ENCODE measurements around the gene TNFRSF13B. TPM values are rescaled to one million over a fixed set of nuclear protein-coding genes. Genes with fewer than 3 reads are reported as not detected.

The TNFRSF13B gene
- total RNA-seq, 1 experiment from 2014 or later, result not detected

DNA sequence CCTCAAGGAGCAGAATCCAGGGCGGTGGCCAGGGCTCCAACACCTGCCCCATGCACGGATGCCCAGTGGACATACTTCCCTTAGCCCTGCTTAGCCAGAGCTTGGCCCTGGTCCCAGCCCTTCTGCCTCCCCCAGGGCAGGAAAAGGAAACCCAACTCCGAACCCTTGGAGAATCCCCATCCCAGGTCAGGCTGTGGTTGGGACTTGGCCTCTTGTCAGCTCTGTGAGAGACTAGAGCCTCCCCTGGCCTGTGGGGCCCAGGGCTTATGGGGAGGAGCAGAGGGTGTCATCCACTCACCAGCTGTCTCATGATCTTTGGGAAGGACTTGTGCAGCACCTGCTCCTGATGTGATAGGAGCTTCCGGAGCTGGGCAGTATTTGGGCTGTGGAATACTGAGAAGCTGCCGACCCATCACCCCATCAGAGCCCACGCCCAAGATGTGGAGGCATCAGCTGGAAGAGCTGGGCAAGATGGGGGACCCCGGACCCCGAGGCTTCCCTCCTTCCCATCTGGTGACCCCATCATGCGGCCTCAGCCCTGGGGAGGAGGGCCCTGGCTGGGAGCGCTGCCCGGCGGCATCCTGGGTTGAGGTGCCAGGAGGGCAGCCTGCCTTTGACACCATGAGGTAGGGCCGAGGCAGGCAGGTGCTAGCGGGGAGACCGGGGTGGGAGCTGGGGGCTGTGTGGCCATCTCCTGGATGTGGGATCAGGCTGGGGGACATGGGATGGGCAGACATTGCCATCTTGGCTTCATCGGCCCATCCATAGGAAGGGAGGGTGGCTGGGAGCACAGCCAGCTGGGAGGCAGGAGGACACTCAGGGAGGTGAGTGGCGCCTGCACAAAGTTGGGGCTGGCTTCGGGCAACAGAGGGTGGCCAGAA, 45.1 kb downstream of the TNFRSF13B start:
- no peak overlapping the region for H3K4me3 ChIP-seq (ENCODE audit: low read length)
- H3K4me1 ChIP-seq (ENCODE audit: low read length), result no peaks in the 10 kb centered on the region
- no peaks in the 10 kb centered on the region for H3K9me3 ChIP-seq (ENCODE audit: low read length)
- H3K79me2 ChIP-seq (ENCODE audit: low read length), result no peaks in the 10 kb centered on the region
- H2AFZ ChIP-seq (ENCODE audit: low read length), result no peak overlapping the region
- H3K4me2 ChIP-seq (ENCODE audit: low read depth, low read length, poor library complexity, severe bottlenecking), result no peak overlapping the region
- H3K9me2 ChIP-seq (replicated peaks; ENCODE audit: insufficient read depth, low read length), result no peaks in the 10 kb centered on the region
- H3K27me3 ChIP-seq (ENCODE audit: low read length), result no peaks in the 10 kb centered on the region
- no peak overlapping the region for H3K27ac ChIP-seq (ENCODE audit: low read length)
- DNase-seq, result no peak
- H3K36me3 ChIP-seq (ENCODE audit: insufficient read depth, low read length), result no peaks in the 10 kb centered on the region
- no peak overlapping the region for H3K9ac ChIP-seq (ENCODE audit: low read length)
- peaks cover 2% of the 10 kb centered on the region; the same call in 1 of the 2 replicates for H4K20me1 ChIP-seq (ENCODE audit: insufficient read depth, low read depth, low read length)

DNA sequence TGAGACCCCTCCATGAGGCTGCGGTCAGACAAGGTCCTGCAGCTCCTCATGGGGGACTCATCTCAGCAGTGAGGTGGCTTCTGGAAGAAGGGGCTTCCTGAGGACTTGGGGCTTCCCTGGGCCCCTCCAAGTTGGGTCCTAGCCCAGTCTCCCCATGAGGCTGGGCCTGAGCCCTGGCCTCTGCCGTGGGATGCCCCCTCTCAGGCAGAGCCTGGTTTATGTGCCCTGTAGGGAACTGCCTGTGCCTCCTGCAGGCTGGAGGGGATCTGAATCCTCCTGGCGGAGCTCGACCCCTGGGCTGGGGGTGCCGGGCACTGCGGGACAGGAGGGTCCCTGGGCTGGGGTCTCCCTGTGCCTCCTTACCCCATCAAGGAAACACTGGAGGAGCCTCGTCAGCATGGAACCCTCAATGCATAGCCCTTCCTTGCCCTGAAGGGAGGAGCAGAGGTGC, 45.8 kb downstream of the TNFRSF13B start:
- no peaks in the 10 kb centered on the region for H3K4me1 ChIP-seq (ENCODE audit: low read length)
- no peak overlapping the region for H3K27ac ChIP-seq (ENCODE audit: low read length)
- H3K4me2 ChIP-seq (ENCODE audit: low read depth, low read length, poor library complexity, severe bottlenecking), result no peak overlapping the region
- no peaks in the 10 kb centered on the region for H3K27me3 ChIP-seq (ENCODE audit: low read length)
- no peaks in the 10 kb centered on the region for H3K36me3 ChIP-seq (ENCODE audit: insufficient read depth, low read length)
- H3K9ac ChIP-seq (ENCODE audit: low read length), result no peak overlapping the region
- H3K9me3 ChIP-seq (ENCODE audit: low read length), result no peaks in the 10 kb centered on the region
- no peak overlapping the region for H2AFZ ChIP-seq (ENCODE audit: low read length)
- H3K79me2 ChIP-seq (ENCODE audit: low read length), result no peaks in the 10 kb centered on the region
- no peak overlapping the region for H3K4me3 ChIP-seq (ENCODE audit: low read length)
- DNase-seq, result no peak
- no peaks in the 10 kb centered on the region; the same call in 1 of the 2 replicates for H4K20me1 ChIP-seq (ENCODE audit: insufficient read depth, low read depth, low read length)
- H3K9me2 ChIP-seq (replicated peaks; ENCODE audit: insufficient read depth, low read length), result no peaks in the 10 kb centered on the region

DNA sequence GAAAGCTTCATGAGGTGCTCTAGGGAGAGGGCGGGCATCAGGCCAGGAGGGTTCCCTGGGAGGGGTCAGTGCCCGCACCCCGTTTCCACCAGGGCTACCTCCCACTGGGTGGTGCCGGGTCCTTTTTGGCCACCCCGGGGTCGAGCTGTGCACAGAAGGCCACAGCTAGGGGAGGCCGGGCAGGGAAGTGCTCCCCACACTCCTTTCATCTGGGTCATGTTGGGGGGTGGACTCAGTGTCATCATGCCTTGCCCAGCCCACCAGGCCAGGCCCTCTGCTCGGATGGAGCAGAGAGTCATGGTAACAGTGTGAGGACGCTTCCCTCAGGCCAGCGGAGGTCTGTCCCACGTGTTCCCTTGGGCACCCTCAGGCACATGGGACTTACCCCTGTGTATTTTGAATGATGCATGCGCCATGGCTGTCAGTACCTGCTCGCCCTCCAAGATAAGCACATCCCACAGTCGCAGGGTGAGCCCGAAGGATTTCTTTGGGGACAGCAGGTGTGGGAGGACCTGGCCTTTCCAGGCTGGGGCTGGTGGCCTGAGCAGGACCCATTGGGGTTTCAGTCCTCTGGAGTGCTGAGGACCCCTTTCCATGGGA, 46.4 kb downstream of the TNFRSF13B start:
- no peak overlapping the region for H3K4me2 ChIP-seq (ENCODE audit: low read depth, low read length, poor library complexity, severe bottlenecking)
- no peaks in the 10 kb centered on the region for H3K27me3 ChIP-seq (ENCODE audit: low read length)
- no peaks in the 10 kb centered on the region for H3K9me3 ChIP-seq (ENCODE audit: low read length)
- no peak overlapping the region for H3K4me3 ChIP-seq (ENCODE audit: low read length)
- H3K4me1 ChIP-seq (ENCODE audit: low read length), result no peaks in the 10 kb centered on the region
- no peaks in the 10 kb centered on the region for H3K36me3 ChIP-seq (ENCODE audit: insufficient read depth, low read length)
- no peak overlapping the region for H3K27ac ChIP-seq (ENCODE audit: low read length)
- DNase-seq, result no peak
- H3K9ac ChIP-seq (ENCODE audit: low read length), result no peak overlapping the region
- H3K9me2 ChIP-seq (replicated peaks; ENCODE audit: insufficient read depth, low read length), result no peaks in the 10 kb centered on the region
- no peaks in the 10 kb centered on the region; the same call in 1 of the 2 replicates for H4K20me1 ChIP-seq (ENCODE audit: insufficient read depth, low read depth, low read length)
- H2AFZ ChIP-seq (ENCODE audit: low read length), result no peak overlapping the region
- H3K79me2 ChIP-seq (ENCODE audit: low read length), result no peaks in the 10 kb centered on the region

DNA sequence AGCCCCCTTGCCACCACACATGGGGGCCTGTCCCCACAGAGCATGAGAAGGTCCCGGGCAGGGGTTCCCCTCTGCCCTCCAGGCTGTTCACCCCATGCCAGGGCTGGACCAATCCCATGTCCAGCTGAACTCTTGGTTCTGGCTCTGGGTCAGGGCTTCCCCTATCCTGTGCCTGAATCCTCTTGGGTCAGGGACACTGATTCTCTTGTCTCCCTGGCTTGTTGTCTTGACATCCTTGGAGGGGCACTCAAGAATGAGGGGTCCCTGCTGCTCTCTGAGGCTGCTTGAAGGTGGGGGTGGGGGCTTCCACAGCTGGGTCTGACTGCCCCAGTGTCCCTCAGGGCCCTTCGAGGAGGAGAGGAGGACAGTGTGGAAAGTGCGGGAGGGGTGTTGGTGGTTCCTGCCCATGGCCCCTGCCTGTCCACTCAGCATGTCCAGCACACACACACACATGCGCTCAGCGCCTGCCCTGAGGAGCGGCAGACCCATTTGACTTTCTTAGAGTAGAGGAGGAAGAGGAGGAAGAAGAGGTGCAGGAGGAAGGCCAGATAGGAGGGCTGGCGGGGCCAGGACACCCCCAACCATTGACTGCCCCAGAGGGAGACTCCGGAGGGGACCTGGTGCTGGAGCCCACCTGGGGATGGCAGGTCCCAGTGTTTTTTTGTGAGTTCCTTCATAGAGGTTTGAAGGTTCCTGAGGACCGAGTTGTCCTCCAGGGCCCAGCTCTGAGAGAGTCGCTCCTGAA, 47.0 kb downstream of the TNFRSF13B start:
- Histone ChIP-seq H2AFZ (ENCODE audit: low read length) (no peak overlapping the region), H3K4me2 (ENCODE audit: low read depth, low read length, poor library complexity, severe bottlenecking) (no peak overlapping the region), H3K4me1 (ENCODE audit: low read length) (no peaks in the 10 kb centered on the region), H3K9ac (ENCODE audit: low read length) (no peak overlapping the region), H3K4me3 (ENCODE audit: low read length) (no peak overlapping the region), H3K27ac (ENCODE audit: low read length) (no peak overlapping the region), H3K27me3 (ENCODE audit: low read length) (no peaks in the 10 kb centered on the region), H3K36me3 (ENCODE audit: insufficient read depth, low read length) (no peaks in the 10 kb centered on the region), H4K20me1 (ENCODE audit: insufficient read depth, low read depth, low read length) (no peaks in the 10 kb centered on the region), H3K9me2 (replicated peaks; ENCODE audit: insufficient read depth, low read length) (no peaks in the 10 kb centered on the region), H3K79me2 (ENCODE audit: low read length) (no peaks in the 10 kb centered on the region), H3K9me3 (ENCODE audit: low read length) (no peaks in the 10 kb centered on the region)
- no peak for DNase-seq

DNA sequence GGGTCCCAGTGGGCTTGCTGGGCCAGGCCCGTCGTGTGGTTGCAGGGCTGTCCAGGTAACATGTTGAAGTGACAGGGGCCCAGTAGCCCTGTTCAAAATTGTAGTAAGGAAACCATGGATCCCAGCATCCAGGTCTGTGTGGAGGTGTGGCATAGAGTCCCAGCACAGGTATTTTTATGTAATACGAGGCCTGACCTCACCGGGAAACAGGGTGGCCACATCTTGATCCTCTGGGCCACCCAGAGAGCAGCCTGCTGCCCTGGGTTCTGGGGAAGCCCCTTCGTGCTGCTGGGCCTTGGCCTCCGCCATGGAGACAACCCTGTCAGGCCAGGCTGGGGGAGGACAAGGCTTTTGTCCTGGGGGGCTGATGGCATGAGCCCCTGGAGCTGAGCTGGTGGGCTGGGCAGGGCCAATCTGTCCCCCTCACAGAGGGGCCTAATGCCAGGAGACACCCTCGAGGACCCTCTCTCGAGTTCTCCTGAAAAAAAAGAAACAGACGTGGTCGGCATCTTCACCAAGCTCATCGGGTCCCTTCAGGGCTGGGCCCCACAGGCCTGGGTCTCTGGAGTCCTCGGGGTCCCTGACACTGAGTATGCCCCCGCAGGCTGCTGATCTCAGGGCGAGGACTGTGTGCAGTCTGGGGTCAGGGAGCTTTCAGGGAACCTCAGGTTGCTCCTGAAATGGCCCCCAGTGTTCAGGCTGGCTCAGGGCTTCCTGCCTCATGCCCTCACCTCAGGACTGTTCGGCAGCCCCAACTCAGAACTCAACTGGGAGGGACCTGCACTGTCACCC, 47.8 kb downstream of the TNFRSF13B start:
- Histone ChIP-seq H3K4me2 (ENCODE audit: low read depth, low read length, poor library complexity, severe bottlenecking) (no peak overlapping the region), H4K20me1 (ENCODE audit: insufficient read depth, low read depth, low read length) (no peaks in the 10 kb centered on the region), H2AFZ (ENCODE audit: low read length) (no peak overlapping the region), H3K79me2 (ENCODE audit: low read length) (no peaks in the 10 kb centered on the region), H3K9me2 (replicated peaks; ENCODE audit: insufficient read depth, low read length) (no peaks in the 10 kb centered on the region), H3K36me3 (ENCODE audit: insufficient read depth, low read length) (no peaks in the 10 kb centered on the region), H3K4me1 (ENCODE audit: low read length) (no peaks in the 10 kb centered on the region), H3K27me3 (ENCODE audit: low read length) (no peaks in the 10 kb centered on the region), H3K27ac (ENCODE audit: low read length) (no peak overlapping the region), H3K9me3 (ENCODE audit: low read length) (no peaks in the 10 kb centered on the region), H3K9ac (ENCODE audit: low read length) (no peak overlapping the region), H3K4me3 (ENCODE audit: low read length) (no peak overlapping the region)
- DNase-seq, result no peak

DNA sequence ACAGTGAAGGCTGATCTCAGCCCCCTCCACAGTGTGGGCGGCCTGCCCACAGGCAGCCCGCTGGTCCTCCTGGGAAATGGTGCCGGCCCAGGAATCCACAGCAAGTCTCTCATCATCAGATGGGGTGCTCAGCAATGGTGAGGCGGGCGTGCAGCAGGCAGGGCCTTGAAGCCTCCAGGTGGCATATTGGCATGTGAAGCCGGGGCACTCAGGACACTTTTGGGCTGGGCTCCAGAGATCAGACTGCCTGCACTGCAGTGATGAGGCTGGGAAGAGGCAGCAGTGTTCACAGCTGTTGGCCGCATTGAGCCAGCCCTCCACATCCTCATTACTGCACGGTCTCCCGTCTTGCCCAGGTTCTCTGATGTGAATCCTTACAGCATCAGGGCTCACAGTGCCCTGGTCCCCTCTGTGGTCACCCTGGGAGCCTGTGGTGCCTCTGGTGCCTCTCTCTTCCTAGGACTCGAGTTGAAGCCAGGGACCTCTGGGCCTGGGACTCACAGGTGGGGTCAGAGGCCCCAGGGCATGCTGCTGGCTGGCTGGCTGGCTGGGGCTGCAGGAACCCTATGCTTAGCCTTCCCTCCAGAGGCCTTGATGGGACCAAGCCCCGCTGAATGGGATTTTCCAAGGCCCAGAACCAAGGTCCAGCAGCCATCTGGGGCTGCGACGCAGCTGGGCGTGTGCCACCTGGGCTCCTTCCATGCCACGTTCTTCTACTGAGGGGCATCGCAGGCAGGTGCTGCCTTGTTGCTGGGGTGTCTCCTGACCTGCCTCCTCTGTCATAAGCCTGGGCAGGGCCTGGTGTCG, 48.6 kb downstream of the TNFRSF13B start:
- Histone ChIP-seq H3K36me3 (ENCODE audit: insufficient read depth, low read length) (no peaks in the 10 kb centered on the region), H3K79me2 (ENCODE audit: low read length) (no peaks in the 10 kb centered on the region), H3K9ac (ENCODE audit: low read length) (no peak overlapping the region), H3K27me3 (ENCODE audit: low read length) (no peaks in the 10 kb centered on the region), H3K9me3 (ENCODE audit: low read length) (no peaks in the 10 kb centered on the region), H3K4me2 (ENCODE audit: low read depth, low read length, poor library complexity, severe bottlenecking) (no peak overlapping the region), H3K4me3 (ENCODE audit: low read length) (no peak overlapping the region), H4K20me1 (ENCODE audit: insufficient read depth, low read depth, low read length) (no peaks in the 10 kb centered on the region), H3K27ac (ENCODE audit: low read length) (no peak overlapping the region), H3K4me1 (ENCODE audit: low read length) (no peaks in the 10 kb centered on the region), H3K9me2 (replicated peaks; ENCODE audit: insufficient read depth, low read length) (no peaks in the 10 kb centered on the region), H2AFZ (ENCODE audit: low read length) (no peak overlapping the region)
- DNase-seq, result peak; percentile 27

DNA sequence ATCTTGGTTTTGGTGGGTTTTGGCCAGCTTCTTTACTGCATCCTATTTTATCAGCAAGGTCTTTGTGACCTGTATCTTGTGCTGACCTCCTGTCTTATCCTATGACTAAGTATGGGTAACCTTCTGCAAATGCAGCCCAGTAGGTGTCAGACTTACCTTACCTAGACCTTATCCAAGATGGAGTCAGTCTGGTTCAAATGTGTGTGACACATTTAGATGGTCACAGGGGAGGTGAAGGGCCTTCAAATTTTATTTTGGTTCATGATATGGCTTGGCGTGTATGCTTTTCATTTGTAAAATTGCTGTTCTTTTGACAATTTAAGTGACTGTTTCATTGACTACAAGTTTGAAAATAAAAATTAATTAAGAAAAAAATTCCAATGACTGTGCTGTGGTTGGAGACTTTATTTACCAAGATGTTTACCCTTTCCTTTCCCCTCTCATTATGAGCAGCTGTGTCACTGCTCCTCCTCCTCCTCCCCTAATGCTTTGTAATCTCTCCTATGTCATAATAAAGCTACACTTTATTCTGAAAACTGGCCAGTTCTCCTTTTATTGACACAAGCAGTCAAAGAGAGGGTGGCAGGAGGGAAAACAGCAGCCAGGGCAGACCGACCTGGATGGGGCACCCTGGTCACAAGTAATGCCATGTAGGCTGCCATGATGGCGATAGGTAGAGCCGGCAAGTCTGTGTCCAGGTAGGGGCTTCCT, 49.4 kb downstream of the TNFRSF13B start:
- peak; percentile 72 for DNase-seq
- Histone ChIP-seq H3K36me3 (ENCODE audit: insufficient read depth, low read length) (no peaks in the 10 kb centered on the region), H3K27ac (ENCODE audit: low read length) (no peak overlapping the region), H3K9me2 (replicated peaks; ENCODE audit: insufficient read depth, low read length) (no peaks in the 10 kb centered on the region), H3K79me2 (ENCODE audit: low read length) (no peaks in the 10 kb centered on the region), H3K4me1 (ENCODE audit: low read length) (no peaks in the 10 kb centered on the region), H4K20me1 (ENCODE audit: insufficient read depth, low read depth, low read length) (no peaks in the 10 kb centered on the region), H3K9ac (ENCODE audit: low read length) (no peak overlapping the region), H3K4me2 (ENCODE audit: low read depth, low read length, poor library complexity, severe bottlenecking) (no peak overlapping the region), H3K4me3 (ENCODE audit: low read length) (no peak overlapping the region), H3K27me3 (ENCODE audit: low read length) (no peaks in the 10 kb centered on the region), H3K9me3 (ENCODE audit: low read length) (no peaks in the 10 kb centered on the region), H2AFZ (ENCODE audit: low read length) (no peak overlapping the region)

Measured in Karpas-422 (cell line).